Activated naive CD4-positive, alpha-beta T cell (primary cell): ENCODE measurements around the gene ZBP1.

Source experiments
- DNase-seq, 4 experiments: peaks; one replicate each; lab custom pipeline; 2025; lab: John Stamatoyannopoulos, UW

ZBP1 gene

DNA sequence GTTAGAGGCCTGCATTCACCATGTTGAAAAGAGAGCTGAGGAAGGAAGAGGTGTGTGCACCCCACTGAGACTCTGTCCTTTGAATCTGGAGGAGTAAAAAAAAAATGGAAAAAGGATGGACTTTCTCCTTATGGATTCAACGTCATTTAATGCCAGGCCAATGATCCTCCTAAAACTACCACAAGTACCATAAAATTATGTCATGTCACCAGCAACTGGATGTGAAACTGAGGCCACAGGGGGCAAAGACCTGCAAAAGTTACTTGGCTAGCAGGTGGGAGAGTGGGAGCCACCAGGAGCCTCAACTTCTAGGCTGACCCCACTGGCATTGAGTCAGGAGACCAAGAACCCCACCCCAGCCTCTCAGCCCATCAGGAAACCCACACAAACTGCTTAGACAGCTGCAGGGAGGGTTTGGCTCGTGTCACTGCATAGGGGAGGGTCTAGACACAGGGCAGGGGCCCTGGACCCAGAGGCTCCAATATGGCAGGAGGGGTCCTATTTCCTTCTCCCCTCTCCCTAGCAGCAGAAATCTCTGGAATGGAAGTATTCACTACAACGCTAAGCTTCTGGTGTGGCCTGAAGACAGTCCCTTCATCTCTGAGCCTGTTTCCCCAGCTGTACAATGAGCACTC lies 48.3 kb downstream of the ZBP1 start:
- no peak for DNase-seq

DNA sequence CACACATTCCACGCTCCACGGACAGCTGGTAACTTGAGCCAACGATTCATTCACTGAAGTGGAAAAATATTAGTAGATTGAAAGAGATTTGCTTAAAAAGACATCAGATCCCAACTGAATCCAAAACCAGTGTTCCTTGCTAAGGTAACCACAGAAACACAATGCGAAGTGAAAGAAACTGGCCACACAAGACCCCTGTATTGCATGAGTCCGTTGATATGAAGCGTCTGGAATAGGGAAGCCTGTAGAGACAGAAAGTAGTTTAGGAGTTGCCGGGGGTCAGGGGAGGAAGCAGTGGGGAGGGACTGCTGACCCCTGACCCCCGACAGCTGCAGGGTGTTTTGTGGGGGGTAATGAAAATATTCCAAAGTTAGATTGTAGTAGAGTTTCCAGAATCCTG lies 49.3 kb downstream of the ZBP1 start:
- DNase-seq: no peak

DNA sequence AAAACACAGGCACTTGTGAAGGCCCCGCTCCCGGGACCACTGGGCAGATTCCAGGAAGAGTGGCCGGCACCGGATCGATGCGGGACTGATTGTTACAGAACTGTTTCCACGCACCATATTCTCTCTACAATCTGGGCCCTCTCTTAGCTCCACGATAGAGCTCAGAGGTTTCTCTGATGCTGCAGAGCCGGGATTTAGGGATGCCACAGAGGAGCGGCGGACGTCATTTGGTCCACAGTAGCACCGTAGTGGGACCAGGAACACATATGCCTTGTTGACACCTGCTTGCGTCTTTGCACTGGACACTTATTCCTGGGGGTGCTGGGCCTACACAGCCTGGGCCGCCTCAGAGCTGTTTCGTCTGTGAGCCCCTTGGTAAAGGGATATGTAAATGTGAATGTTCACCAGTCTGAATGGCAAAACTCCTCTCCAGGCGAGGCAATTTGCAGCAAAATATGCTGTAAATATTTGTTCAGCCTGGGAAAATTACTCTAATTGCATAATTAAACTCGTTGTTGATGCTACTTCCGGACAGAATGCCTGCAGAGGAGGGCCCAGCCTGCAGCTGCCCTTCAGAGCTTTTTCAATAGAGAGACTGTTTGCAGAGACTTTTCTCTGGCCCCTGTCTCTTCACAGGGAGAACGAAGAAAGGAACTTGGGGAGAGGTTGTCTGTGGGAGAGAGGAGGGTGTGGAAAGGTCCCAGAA lies 49.9 kb downstream of the ZBP1 start:
- no peak for DNase-seq

DNA sequence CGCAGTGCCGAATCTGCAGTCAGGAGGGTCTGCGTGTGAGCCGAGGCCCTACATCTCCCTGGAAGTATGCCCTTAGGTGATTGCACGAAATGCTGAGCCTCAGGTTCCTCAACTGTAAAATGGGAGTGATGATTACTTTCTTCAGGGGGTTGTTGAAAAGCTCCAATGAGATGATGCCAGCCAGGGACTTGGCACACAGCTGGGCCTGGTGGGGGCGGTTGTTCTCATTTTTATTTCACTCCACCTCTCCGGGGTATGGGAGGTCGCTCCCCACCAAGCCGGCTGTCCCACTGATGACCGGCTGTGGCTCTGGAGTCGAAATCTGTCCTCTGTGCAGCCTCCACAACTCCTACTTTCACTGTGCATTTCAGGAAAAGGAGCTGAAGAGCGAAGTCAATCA lies 51.3 kb downstream of the ZBP1 start:
- DNase-seq: no peak

DNA sequence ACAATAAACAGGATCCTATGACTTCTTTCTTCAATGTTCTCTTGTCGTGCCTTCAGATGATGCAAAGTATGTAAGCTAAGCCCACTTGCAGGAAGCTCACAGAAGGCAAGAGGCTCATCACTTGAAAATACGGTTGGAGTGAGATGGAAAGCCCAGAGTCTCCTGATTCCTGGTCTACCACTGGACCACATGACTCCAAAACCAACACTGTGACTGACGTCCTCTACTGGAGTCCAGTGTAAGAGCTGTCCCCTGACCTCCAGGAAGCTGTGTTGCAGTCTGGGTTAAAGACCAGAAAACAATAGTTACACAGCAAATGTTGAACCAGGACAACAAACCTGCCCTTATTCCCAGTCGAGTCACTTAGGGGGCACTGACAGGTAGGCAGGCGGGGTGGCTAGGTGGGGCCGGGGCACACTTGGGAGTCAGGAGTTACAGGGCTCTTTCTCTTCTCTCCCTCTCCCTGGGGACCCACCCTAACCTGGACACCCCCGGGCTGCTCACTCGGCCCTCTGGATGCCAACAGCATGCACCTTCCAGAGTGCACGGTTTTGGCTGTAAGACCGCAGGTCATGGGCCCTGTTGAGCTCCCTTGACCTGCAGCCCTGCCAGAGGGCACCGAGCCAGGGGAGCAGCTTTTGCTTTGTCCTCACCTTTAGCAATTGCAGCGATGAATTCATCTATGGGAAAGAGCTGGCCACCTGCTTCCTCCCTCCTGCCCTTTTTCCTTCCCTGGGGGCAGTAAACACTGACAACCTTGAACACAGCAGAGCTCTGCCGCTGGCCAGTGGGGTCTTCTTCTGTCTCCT lies 51.9 kb downstream of the ZBP1 start:
- DNase-seq: no peak

DNA sequence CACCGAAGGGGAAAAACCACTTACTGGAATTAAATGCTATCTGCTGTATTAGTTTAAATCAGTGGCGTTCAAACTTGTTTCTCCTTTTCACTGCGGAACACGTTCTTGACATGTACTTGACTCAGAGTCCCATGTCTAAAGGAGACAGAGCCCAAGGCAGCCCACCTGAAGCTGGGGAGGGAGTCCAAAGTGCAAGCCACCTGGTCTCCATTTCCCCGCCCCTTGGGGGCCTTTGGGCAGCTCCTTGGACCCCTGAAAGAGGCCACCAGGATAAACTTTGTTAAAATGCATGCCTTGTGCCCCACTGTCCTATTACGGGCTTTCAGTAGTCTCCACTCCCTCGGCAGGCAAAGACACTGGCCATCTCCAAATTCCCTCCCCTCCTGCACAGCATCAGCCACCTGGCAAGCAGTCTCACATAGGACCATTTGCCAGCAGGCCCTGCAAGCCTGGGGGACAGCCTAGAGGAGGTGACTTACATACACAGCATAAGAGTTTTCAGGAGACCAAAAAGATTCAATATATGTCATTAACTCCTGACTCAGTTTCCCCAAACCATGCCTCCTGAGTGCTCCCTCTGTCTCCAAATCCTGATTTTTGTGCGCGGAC lies 52.7 kb downstream of the ZBP1 start:
- no peak for DNase-seq

DNA sequence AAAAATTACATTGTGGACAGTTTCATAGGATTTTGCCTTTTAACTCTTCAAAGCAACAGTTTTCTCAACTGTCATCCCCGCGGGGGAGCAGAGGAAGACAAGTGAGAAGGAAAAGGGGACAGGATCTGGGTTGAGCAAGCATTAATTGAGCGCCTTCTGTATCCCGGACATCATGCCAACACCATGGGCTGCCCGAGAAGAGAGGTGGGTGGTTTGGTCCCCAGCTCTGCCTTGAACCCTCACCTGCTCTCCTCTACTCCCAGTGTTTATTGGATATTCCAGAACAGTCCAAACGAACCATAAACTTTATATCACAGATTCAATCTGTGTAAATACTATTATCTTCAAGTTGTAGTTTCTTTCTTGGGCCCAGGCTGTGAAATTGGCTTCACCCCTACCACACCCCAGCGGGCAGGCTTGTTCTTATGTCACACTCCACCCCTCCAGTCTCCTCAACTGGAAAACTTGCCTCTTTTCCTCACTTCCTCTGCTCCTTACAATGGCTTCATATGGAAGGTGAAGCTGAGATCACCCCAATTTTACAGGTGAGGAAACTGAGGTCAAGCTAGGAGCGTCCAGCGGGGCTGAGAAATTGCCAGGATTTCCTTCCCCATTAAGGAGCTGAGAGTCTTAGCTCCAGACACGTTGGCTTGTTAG lies 53.3 kb downstream of the ZBP1 start:
- DNase-seq: no peak

DNA sequence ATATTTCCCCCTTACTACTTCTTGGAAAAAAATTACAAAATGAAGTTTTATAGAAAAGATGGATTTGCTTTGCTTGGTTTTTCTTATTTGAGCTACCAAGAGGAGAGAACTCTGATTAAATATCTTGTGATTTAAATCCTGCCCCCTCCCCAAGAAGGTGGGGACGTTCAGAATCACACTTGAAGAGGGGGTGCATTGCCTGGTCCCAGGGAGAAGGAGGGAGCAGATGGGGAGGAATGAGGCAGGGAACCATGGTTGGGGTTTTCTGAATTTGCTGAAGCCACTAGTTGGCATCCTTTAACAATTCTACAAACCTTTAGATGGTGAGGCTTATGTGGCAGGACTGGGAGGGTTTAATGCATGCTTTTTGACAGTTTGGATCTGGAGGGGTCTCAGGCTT lies 53.8 kb downstream of the ZBP1 start:
- no peak for DNase-seq

DNA sequence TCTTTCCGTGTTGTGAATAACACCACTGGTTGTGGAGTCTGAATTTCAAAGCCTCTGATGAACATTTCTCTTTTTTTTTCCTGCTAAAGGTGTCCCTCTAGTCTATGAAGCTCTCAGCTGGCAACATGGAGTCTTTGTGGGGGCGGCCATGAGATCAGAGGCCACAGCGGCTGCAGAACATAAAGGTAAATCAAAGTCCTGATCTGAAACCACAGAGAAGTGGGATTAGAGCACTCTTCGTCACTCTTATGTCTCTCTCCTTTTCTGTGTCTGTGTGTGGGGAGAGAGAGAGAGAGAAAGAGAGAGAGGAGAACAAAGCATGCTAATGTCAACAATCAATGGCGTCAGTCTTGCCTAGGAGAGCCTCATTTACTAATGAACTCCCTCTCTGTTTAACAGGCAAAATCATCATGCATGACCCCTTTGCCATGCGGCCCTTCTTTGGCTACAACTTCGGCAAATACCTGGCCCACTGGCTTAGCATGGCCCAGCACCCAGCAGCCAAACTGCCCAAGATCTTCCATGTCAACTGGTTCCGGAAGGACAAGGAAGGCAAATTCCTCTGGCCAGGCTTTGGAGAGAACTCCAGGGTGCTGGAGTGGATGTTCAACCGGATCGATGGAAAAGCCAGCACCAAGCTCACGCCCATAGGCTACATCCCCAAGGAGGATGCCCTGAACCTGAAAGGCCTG lies 55.1 kb downstream of the ZBP1 start:
- DNase-seq: no peak

DNA sequence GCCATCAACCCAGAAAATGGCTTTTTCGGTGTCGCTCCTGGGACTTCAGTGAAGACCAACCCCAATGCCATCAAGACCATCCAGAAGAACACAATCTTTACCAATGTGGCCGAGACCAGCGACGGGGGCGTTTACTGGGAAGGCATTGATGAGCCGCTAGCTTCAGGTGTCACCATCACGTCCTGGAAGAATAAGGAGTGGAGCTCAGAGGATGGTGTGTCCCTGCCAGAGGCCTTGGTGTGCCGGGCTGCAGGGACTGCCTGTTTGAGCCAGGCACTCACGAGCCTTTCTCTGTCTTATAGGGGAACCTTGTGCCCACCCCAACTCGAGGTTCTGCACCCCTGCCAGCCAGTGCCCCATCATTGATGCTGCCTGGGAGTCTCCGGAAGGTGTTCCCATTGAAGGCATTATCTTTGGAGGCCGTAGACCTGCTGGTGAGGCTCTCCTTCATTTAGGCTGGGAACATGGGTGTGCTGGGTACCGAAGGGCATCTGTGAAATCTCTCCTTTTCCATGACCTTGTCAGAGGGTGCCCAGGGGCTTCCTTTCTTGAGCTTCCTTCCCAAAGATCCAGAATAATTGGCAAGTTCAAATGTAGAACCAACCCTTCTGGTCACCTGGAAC lies 55.9 kb downstream of the ZBP1 start:
- DNase-seq: no peak

DNA sequence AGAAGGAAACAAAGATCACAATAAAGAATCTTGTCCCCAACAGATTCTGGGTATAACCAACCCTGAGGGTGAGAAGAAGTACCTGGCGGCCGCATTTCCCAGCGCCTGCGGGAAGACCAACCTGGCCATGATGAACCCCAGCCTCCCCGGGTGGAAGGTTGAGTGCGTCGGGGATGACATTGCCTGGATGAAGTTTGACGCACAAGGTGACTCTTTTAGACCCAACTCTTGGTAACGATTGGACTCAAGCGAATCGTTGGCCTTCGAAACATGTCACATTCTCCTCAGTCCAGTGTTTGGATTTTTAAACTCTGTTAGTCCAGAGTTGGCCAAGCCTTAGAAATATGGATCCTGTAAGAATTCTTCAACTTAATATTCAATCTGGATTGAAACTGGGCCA lies 56.7 kb downstream of the ZBP1 start:
- DNase-seq: no peak

DNA sequence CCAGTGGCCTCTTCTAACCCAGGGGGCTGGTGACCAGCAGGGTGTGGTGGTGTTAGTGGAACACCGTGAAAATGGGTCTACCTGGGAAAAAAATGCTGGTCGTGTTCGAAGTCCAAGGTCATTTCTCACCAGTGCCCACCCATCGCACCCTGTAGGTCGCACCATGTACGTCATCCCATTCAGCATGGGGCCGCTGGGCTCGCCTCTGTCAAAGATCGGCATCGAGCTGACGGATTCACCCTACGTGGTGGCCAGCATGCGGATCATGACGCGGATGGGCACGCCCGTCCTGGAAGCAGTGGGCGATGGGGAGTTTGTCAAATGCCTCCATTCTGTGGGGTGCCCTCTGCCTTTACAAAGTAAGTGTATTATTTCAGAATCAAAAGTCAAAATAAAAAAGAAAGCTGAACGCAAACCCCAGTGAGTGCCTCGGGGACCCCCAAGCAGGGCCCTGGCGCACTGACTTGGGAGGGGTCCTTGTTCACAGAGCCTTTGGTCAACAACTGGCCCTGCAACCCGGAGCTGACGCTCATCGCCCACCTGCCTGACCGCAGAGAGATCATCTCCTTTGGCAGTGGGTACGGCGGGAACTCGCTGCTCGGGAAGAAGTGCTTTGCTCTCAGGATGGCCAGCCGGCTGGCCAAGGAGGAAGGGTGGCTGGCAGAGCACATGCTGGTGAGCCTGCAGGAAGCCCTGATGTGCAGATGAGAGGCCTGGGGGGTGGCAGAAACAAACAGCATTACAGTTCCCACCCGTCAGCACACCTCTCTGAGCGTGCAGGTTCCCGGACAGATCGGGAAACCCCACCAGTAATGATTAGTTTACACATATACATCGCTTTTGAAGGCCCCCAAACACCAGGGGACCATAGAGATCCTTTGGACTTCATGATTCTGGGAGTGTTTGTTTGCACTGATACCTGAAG lies 57.4 kb downstream of the ZBP1 start:
- no peak for DNase-seq

DNA sequence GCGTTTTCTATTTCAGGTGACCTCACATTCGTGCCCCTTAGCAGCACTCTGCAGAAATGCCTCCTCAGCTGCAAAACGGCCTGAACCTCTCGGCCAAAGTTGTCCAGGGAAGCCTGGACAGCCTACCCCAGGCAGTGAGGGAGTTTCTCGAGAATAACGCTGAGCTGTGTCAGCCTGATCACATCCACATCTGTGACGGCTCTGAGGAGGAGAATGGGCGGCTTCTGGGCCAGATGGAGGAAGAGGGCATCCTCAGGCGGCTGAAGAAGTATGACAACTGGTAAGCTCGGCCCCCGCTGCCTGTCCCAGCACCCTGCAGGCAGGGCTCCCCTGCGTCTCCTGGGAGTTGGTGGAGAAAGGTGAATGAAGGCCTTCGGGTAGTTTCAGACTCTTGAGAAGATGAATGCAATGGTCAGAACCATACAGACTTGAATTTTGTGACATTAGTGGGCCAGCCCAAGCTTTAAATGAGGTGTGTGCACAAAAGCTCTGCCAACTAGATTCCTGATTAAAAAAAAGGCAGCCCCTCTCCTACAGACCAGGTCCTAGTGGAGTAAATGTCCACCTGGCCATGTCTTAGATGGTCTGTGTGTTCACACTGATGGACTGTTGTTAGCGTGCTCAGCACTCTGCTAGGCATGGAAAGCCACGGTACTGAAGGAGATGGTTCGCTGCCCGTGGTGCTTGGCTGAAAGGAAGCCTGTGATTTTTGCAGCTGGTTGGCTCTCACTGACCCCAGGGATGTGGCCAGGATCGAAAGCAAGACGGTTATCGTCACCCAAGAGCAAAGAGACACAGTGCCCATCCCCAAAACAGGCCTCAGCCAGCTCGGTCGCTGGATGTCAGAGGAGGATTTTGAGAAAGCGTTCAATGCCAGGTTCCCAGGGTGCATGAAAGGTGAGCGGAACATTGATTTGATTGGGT lies 58.6 kb downstream of the ZBP1 start:
- DNase-seq: no peak

DNA sequence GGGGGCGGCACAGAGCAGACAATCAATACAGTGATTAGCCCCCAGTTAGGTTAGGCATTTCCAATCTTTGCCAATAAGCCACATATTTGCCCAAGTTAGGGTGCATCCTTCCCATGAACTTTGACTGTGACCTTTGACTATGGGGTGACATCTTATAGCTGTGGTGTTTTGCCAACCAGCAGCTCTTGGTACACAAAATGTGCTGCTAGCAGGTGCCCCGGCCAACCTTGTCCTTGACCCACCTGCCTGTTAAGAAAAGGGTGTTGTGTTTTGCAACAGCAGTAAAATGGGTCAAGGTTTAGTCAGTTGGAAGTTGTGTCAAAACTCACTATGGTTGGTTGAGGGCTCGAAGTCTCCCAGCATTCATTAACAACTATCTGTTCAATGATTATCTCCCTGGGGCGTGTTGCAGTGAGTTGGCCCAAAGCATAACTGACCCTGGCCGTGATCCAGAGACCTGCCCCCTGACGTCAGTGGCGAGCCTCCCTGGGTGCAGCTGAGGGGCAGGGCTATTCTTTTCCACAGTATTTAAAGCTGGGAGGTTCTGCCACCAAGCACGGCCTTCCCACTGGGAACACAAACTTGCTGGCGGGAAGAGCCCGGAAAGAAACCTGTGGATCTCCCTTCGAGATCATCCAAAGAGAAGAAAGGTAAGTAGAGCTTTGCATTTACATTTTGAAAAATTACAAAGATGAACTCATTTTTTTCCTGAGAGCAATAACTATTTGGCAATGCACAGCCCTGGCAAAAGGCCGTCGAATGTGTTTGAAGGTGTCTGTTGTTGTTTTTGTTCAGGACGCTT lies 59.5 kb downstream of the ZBP1 start, which contains the start of gene PCK1:
Gene PCK1 (plus strand): TSS at position 557 of the 802 bp plus-strand sequence. CDS start 302 bp downstream, outside the sequence.
- DNase-seq: no peak

DNA sequence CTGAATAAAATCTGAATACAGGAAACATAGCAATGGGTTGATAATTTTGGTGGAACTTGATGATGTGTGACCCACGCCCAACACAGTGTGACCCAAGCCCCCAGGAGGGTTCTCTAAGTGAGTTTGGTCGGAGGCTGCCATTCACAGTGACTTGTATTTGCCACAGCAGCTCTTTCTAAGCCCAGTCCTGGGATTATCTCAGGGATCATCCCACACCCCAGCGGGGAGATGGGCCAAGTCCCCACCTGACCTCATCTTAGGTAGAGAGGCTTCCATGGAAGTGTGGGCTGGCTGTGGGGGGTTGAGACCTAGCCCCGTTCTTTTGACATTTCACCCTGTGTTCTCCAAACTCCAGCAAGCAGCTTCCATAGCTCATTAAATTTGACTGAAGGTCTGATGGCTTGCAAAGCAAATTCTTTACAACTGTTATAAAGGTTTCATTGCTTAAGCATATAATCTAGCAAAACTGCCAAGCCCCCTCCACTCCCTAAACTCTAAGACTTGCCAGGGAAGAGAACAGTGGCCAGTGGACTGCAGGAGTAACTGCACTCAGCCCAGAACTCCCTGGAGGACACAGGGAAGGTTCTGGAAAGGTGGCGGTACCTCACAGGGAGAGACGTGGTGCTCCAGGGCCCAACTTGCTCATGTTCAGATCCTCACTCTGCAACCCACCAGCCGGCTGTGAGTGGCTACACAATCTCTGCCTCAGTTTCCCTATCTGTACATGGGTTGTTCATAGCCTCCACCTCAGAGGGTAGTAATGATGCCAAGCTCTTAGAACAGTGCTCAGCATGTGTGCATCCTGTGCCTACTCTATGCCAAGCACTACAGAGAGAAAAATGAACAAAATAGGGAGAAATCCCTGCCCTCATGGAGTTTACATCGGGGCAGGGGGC lies 60.3 kb downstream of the ZBP1 start:
- no peak for DNase-seq

DNA sequence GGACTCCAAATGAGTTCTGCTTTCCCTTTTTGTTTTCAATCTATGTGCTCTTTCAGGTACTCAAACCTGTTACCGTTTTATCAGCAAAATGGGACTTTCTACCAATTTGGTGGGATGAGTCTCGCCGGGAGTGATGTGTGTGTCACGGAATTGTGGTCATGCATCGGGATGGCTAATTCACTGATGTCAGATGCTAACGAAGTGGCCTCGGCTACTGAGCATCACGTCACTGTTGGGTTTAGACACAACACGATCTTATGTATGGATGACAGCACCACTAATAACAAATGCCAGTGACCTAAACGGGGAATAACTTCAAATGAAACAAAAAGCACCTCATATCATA lies 61.0 kb downstream of the ZBP1 start:
- no peak for DNase-seq
